GM23338 (cell line): Measurements from ENCODE around the gene BNC1.

ENCODE experiments used
- CREB1 ChIP-seq: fragments of 250-450 bp; sonication (Bioruptor Pico); IDR thresholded peaks from 2 replicates; pipeline ENCODE4 v1.5.0; 2020; ENCODE audit warnings: low read depth, mild to moderate bottlenecking, moderate library complexity
- EZH2 ChIP-seq: fragments of 200-600 bp; sonication (generic); IDR thresholded peaks from one replicate; pipeline ENCODE4 v1.8.0; 2017; ENCODE audit warnings: antibody characterized with exemption, mild to moderate bottlenecking, low read depth; ENCODE audit not compliant: unreplicated experiment
- EZH2phosphoT487 ChIP-seq: fragments of 200-600 bp; sonication (generic); IDR thresholded peaks from one replicate; pipeline ENCODE4 v1.8.1; 2018; ENCODE audit warnings: antibody characterized with exemption; ENCODE audit not compliant: unreplicated experiment
- JUNB ChIP-seq: IDR thresholded peaks from one replicate; pipeline ENCODE4 v1.6.1; 2016; ENCODE audit warnings: antibody characterized with exemption; ENCODE audit not compliant: unreplicated experiment
- NANOG ChIP-seq: IDR thresholded peaks from 2 replicates; pipeline ENCODE4 v1.6.1; 2016; ENCODE audit warnings: antibody characterized with exemption, borderline replicate concordance
- POLR2AphosphoS5 ChIP-seq: IDR thresholded peaks from 2 replicates; pipeline ENCODE4 v1.6.1; 2016; ENCODE audit warnings: antibody characterized with exemption, low read depth
- STAT1 ChIP-seq: IDR thresholded peaks from one replicate; pipeline ENCODE4 v1.6.1; 2016; ENCODE audit warnings: antibody characterized with exemption; ENCODE audit not compliant: unreplicated experiment
- ZNF114 ChIP-seq: fragments of 250-450 bp; sonication (Bioruptor Pico); IDR thresholded peaks from 2 replicates; pipeline ENCODE4 v1.5.0; 2020; ENCODE audit warnings: mild to moderate bottlenecking, moderate library complexity
- ZNF331 ChIP-seq: fragments of 250-450 bp; sonication (Bioruptor Pico); IDR thresholded peaks from 2 replicates; pipeline ENCODE4 v1.5.0; 2020; ENCODE audit warnings: low read depth, mild to moderate bottlenecking, moderate library complexity
- TF ChIP-seq, protein P1 (sequence below), 2 experiments: fragments of 200-600 bp in 1 of 2; sonication (generic) in 1 of 2; conservative IDR thresholded peaks; 2 replicates each; pipeline versions ENCODE4 v1.5.1 to v1.6.1; 2016 to 2017; ENCODE audit warnings: antibody characterized with exemption in 2 of 2, low read depth in 2 of 2, mild to moderate bottlenecking in 2 of 2, moderate library complexity in 1 of 2
- TF ChIP-seq, protein P2 (sequence below): IDR thresholded peaks from one replicate; pipeline ENCODE4 v1.6.1; 2018; ENCODE audit warnings: antibody characterized with exemption; ENCODE audit not compliant: unreplicated experiment
- TF ChIP-seq, protein P3 (sequence below): IDR thresholded peaks from 2 replicates; pipeline ENCODE4 v1.6.1; 2016; ENCODE audit warnings: antibody characterized with exemption
- TF ChIP-seq, protein P4 (sequence below): fragments of 250-450 bp; sonication (Bioruptor Pico); IDR thresholded peaks from 2 replicates; pipeline ENCODE4 v1.5.0; 2020; ENCODE audit warnings: mild to moderate bottlenecking, moderate library complexity

DNA sequence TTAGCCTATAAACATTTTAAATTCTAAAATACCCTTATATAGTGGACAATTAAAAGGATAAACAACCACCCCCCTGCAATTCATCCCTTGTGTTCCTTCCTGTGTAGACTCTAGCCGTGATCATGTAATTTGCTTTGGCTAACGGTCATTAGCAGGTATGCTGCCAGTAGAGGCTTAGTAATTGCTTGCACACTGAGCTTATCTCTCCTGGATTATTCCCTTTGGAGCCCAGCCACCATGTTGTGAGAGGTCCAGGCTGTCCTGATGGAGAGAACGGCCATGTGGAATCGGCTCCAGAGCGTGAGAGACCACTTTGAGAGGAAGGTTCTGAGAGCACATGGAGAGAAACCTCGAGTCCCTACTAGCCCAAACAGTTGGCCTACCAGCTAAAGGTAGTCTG is 11.0 kb upstream of the BNC1 start:
- TF ChIP-seq, protein P1, sequence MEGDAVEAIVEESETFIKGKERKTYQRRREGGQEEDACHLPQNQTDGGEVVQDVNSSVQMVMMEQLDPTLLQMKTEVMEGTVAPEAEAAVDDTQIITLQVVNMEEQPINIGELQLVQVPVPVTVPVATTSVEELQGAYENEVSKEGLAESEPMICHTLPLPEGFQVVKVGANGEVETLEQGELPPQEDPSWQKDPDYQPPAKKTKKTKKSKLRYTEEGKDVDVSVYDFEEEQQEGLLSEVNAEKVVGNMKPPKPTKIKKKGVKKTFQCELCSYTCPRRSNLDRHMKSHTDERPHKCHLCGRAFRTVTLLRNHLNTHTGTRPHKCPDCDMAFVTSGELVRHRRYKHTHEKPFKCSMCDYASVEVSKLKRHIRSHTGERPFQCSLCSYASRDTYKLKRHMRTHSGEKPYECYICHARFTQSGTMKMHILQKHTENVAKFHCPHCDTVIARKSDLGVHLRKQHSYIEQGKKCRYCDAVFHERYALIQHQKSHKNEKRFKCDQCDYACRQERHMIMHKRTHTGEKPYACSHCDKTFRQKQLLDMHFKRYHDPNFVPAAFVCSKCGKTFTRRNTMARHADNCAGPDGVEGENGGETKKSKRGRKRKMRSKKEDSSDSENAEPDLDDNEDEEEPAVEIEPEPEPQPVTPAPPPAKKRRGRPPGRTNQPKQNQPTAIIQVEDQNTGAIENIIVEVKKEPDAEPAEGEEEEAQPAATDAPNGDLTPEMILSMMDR (conservative IDR thresholded peaks at IDR 0.05; ENCODE audit: low read depth in 2 of 2): no peak
- TF ChIP-seq, protein P2, sequence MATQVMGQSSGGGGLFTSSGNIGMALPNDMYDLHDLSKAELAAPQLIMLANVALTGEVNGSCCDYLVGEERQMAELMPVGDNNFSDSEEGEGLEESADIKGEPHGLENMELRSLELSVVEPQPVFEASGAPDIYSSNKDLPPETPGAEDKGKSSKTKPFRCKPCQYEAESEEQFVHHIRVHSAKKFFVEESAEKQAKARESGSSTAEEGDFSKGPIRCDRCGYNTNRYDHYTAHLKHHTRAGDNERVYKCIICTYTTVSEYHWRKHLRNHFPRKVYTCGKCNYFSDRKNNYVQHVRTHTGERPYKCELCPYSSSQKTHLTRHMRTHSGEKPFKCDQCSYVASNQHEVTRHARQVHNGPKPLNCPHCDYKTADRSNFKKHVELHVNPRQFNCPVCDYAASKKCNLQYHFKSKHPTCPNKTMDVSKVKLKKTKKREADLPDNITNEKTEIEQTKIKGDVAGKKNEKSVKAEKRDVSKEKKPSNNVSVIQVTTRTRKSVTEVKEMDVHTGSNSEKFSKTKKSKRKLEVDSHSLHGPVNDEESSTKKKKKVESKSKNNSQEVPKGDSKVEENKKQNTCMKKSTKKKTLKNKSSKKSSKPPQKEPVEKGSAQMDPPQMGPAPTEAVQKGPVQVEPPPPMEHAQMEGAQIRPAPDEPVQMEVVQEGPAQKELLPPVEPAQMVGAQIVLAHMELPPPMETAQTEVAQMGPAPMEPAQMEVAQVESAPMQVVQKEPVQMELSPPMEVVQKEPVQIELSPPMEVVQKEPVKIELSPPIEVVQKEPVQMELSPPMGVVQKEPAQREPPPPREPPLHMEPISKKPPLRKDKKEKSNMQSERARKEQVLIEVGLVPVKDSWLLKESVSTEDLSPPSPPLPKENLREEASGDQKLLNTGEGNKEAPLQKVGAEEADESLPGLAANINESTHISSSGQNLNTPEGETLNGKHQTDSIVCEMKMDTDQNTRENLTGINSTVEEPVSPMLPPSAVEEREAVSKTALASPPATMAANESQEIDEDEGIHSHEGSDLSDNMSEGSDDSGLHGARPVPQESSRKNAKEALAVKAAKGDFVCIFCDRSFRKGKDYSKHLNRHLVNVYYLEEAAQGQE: no peak
- TF ChIP-seq JUNB: no peak
- TF ChIP-seq POLR2AphosphoS5: no peak
- TF ChIP-seq, protein P3, sequence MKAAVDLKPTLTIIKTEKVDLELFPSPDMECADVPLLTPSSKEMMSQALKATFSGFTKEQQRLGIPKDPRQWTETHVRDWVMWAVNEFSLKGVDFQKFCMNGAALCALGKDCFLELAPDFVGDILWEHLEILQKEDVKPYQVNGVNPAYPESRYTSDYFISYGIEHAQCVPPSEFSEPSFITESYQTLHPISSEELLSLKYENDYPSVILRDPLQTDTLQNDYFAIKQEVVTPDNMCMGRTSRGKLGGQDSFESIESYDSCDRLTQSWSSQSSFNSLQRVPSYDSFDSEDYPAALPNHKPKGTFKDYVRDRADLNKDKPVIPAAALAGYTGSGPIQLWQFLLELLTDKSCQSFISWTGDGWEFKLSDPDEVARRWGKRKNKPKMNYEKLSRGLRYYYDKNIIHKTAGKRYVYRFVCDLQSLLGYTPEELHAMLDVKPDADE: no peak
- TF ChIP-seq EZH2: no peak
- TF ChIP-seq, protein P4, sequence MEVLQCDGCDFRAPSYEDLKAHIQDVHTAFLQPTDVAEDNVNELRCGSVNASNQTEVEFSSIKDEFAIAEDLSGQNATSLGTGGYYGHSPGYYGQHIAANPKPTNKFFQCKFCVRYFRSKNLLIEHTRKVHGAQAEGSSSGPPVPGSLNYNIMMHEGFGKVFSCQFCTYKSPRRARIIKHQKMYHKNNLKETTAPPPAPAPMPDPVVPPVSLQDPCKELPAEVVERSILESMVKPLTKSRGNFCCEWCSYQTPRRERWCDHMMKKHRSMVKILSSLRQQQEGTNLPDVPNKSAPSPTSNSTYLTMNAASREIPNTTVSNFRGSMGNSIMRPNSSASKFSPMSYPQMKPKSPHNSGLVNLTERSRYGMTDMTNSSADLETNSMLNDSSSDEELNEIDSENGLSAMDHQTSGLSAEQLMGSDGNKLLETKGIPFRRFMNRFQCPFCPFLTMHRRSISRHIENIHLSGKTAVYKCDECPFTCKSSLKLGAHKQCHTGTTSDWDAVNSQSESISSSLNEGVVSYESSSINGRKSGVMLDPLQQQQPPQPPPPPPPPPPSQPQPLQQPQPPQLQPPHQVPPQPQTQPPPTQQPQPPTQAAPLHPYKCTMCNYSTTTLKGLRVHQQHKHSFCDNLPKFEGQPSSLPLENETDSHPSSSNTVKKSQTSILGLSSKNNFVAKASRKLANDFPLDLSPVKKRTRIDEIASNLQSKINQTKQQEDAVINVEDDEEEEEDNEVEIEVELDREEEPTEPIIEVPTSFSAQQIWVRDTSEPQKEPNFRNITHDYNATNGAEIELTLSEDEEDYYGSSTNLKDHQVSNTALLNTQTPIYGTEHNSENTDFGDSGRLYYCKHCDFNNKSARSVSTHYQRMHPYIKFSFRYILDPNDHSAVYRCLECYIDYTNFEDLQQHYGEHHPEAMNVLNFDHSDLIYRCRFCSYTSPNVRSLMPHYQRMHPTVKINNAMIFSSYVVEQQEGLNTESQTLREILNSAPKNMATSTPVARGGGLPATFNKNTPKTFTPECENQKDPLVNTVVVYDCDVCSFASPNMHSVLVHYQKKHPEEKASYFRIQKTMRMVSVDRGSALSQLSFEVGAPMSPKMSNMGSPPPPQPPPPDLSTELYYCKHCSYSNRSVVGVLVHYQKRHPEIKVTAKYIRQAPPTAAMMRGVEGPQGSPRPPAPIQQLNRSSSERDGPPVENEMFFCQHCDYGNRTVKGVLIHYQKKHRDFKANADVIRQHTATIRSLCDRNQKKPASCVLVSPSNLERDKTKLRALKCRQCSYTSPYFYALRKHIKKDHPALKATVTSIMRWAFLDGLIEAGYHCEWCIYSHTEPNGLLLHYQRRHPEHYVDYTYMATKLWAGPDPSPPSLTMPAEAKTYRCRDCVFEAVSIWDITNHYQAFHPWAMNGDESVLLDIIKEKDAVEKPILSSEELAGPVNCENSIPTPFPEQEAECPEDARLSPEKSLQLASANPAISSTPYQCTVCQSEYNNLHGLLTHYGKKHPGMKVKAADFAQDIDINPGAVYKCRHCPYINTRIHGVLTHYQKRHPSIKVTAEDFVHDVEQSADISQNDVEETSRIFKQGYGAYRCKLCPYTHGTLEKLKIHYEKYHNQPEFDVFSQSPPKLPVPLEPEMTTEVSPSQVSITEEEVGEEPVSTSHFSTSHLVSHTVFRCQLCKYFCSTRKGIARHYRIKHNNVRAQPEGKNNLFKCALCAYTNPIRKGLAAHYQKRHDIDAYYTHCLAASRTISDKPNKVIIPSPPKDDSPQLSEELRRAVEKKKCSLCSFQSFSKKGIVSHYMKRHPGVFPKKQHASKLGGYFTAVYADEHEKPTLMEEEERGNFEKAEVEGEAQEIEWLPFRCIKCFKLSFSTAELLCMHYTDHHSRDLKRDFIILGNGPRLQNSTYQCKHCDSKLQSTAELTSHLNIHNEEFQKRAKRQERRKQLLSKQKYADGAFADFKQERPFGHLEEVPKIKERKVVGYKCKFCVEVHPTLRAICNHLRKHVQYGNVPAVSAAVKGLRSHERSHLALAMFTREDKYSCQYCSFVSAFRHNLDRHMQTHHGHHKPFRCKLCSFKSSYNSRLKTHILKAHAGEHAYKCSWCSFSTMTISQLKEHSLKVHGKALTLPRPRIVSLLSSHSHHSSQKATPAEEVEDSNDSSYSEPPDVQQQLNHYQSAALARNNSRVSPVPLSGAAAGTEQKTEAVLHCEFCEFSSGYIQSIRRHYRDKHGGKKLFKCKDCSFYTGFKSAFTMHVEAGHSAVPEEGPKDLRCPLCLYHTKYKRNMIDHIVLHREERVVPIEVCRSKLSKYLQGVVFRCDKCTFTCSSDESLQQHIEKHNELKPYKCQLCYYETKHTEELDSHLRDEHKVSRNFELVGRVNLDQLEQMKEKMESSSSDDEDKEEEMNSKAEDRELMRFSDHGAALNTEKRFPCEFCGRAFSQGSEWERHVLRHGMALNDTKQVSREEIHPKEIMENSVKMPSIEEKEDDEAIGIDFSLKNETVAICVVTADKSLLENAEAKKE (CRISPR knock-in tag): no peak
- no peak for TF ChIP-seq EZH2phosphoT487
- TF ChIP-seq ZNF114 (CRISPR knock-in tag): no peak
- TF ChIP-seq ZNF331 (CRISPR knock-in tag): no peak
- no peak for TF ChIP-seq CREB1 (CRISPR knock-in tag)
- TF ChIP-seq STAT1: no peak
- TF ChIP-seq NANOG: no peak
